GM21576 (cell line): Measurements from ENCODE around the gene KATNAL1.
A peak's percentile ranks its signal among the peaks of the same experiment; 100 is the strongest.

Experiments
- ATAC-seq: cut with Tn5 transposase; IDR thresholded peaks from one replicate; pipeline ENCODE4 v1.9.1; 2021; ENCODE audit warnings: mild to moderate bottlenecking, moderate library complexity; ENCODE audit not compliant: unreplicated experiment

The KATNAL1 gene

GRCh38 chr13:30307194-30307970 is at the start of gene KATNAL1:
TSS of gene KATNAL1 (minus strand) at chr13:30307551. CDS start at chr13:30283777, 23,774 bp downstream.
- ATAC-seq = peak; percentile 50

DNA sequence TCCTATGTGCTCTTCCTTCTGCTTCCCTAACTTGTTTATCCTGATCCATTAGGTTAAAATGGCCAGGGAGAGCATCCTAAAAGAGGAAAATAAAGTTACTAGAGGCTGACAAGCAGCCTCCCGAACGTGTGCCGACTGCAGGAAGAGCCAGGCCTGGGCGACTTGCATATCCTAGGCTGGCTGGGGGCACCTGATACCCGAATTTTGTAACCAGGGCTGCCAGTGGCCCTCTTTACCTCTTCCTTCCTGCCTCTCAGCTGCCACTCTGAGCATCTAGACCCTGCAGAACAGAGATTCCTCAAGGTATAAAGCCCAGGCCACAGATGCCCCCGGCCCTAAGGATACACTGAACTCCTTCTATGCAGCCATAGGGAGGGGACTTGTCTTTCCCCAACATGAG is 48.5 kb upstream of the KATNAL1 start:
- ATAC-seq = no peak

DNA sequence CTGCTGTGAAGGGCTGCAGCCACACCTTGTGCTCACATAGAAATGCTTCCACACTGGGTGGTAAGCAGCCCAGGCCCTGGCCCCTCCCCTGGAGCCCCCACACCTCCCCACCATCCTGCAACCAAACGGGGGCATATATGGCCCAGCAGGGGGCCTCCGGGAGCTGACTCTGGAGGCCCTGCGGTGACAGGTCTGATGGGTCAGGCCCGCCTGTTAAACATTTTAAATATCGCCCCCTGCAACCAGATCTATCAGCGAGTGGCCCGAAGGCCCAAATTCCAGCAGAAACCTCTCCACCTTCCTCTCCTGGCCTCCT is 48.0 kb upstream of the KATNAL1 start:
- no peak for ATAC-seq

DNA sequence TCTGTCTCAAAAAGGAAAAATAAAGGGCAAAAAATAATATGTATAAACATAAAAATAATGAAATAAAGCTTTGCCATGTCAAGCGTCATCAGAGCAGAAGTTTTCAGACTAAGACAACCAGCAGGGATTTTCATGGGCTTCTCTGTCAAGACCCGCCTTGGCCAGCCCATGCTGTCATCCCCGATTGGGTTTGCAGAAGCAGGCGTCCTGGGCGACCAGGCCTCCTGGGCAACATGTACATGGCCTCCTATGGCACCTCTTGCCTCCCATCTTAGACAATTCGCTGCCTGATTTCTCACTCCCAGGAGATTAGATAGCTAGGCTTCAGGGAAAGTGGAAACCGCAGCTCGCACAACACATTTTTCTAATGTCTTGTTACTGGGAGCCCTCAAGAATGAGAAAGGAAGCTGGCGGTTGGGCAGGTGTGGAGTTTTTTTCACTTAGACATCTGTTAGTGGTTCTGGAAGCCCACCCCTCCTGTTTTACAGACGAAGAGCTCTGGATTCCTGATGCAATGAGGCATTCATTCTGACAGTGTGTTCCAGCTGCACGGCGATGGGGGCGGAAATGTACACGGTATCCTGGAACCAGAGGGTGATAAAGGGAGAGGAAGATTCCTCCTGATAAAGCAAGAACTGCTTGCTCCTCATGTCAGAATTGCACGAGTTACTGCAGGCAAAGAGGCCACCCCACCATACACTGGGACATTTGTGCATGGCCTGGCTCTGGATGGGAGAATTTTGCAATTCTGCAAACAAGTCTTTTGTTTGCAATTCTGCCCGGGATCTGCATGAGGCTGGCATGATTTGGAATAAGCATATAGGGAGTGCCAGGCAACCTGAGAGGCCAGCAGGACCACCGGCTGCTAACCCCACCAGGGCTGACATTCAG is 47.4 kb upstream of the KATNAL1 start:
- no peak for ATAC-seq

- no peak for ATAC-seq
Observed at GRCh38 chr13:30353471-30354215, 46.3 kb upstream of the KATNAL1 start.

GRCh38 chr13:30353060-30353459 is 45.7 kb upstream of the KATNAL1 start:
- ATAC-seq = no peak

- ATAC-seq = no peak
Observed at GRCh38 chr13:30352121-30352520, 44.8 kb upstream of the KATNAL1 start.

- ATAC-seq = peak; percentile 39
Observed at GRCh38 chr13:30346789-30347167, 39.4 kb upstream of the KATNAL1 start.

- peak; percentile 71 for ATAC-seq
Observed at GRCh38 chr13:30346153-30346788, 38.9 kb upstream of the KATNAL1 start.

DNA sequence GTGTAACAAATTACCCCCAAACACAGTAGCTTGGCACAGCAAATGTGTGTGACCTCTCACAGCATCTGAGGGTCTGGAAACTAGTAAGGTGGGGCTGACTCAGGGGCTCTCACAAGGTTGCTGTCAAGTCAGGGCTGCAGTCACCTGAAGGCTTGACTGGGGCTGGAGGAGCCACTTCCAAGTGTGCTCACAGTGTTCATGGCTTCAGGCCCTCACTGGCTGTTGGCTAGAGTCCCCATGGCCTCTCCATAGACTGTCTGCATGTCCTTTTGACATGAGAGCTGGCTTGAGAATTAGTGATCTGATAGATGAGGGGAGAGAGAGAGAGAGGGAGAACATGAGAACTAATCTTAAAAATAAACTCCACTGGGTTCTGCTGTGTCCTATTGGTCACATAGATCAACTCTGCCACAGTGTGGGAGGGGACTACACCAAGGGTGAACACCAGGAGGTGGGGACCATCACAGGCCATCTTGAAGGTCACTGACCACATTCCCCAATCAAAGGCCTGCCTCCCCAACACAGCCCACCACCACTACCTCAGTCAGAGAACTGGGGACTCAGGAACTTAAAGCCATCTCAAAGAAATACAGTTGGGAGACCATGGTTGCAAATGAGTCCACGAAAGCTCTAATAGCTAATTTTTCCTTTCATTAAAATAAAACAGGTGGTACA is 38.2 kb upstream of the KATNAL1 start:
- ATAC-seq = no peak

- ATAC-seq = no peak
Observed at GRCh38 chr13:30341815-30342570, 34.6 kb upstream of the KATNAL1 start.

DNA sequence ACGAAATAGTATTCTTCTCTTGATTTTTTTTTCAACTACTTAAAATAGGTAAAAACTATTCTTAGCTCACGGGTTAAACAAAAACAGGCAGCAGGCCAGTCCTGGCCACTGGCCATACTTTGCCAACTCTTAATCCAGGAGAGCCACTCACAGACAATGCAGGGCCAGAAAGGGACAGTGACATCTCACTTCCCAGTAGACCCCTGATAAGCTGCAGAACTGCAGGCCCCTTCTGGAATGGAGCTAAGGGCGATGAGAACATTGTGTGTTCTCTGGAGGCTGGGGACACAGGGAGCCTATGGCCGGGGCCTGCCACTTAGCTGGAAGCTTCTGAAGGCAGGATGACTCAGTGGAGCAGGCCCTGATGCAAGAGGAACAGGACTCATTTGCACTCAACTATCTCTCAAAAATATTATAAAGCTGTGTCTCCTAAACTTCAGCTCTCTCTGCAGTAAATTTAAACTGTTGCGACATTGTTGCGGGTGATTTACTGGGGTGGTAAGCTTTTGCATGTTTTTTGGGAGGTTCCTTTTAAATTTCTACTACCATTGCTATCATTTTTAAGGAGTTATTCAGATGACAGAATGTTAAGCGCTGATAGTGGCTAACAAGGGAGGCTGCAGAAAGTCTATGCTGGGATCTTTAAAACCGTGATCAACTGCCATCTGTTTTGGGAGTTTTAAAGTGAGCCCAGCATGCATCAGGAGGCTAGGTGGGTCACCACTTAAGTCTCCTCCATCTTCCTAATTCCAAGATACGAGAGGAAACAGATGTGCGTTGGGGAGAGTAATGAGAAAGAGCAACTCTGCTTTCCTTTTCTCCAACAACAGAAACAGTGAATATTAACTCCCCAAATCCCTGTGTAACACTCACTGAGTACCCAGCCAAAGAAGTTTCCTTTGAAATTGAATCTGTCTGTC is 33.2 kb upstream of the KATNAL1 start:
- no peak for ATAC-seq

GRCh38 chr13:30339738-30340330 is 32.5 kb upstream of the KATNAL1 start:
- no peak for ATAC-seq

DNA sequence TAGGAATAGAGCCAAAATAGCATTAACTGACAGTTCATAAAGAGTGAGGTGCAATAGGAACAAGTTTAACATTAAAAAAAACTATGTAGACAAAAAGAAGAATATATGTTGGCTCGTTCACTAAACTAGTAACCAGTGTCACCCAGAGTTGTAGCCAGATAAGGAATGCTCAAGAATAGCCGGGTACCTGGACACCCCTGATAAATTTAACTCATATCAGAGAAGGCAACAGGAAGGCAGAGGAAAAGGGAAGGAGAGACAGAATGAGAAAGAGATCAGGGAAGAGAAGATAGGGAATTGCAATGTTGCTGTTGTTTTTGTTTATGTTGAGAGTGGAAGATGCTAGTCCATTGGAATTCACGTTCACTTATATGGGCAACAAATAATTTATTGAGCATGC is 31.6 kb upstream of the KATNAL1 start:
- ATAC-seq = no peak

- ATAC-seq = no peak
Observed at GRCh38 chr13:30338331-30338851, 31.0 kb upstream of the KATNAL1 start.

GRCh38 chr13:30337061-30337610 is 29.8 kb upstream of the KATNAL1 start:
- ATAC-seq = no peak

GRCh38 chr13:30334663-30335386 is 27.5 kb upstream of the KATNAL1 start:
- no peak for ATAC-seq
